Stimulated activated CD8-positive, alpha-beta memory T cell treated with anti-CD3 and anti-CD28 coated beads, Interleukin-12 subunit alpha, Interleukin-12 subunit beta, amount 100 ng/mL, for 4 hours (primary cell): Measurements from ENCODE around the gene CEP89.
A peak's percentile ranks its signal among the peaks of the same experiment; 100 is the strongest.
"Not testable (repeated sequence)": the region's sequence is repeated elsewhere in the genome, so short reads cannot be mapped to it uniquely, and the experiment has no call there.

ENCODE experiments used
- DNase-seq: peaks from one replicate; pipeline ENCODE4 v3.0.0-alpha.2; 2020; ENCODE audit warnings: low read depth

The CEP89 gene

DNA sequence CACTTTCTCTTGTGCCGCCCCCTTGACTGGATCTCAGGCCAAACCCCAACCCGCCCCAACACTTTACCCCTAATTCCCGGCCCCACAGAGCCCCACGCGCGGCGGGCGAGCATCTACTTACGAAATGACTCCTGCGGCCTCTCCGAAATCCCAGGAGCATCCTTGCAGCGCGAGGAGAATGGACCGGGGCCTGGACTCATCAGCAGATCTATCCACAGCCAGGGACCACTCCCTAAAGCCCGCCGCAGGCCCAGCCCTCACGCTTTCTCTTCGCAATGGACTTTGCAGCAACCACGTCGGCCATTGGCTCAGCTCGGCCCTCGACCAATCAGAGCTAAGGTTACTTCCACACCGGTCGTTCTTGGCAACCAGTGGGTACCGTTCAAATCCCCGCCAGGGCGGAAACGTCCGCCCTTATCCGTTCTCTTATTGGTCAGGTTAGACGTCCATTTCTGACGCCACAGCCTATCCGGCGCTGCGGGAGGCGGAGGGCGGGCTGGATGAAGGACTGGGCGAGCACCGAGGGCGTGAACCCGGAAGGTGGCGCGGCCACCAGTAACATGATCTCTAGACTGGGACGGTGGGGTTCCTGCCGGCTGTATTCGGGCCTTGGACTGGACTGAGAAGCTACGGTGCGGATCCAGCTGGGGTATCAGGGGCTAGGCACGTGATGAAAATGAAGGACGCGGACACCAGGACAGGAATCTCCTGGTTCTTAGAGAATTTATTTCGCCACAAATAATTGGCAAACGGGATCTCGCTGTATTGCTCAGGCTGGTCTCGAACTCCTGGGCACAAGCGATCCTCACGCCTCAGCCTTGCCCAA is at the start of gene CEP89, which contains the start of gene FAAP24:
Gene CEP89 (minus strand): TSS at position 244 of the 826 bp plus-strand sequence. CDS start 84 bp downstream, at position 160.
Gene FAAP24 (plus strand): TSS at position 528 of the 826 bp plus-strand sequence. CDS start 955 bp downstream, outside the sequence.
- peak; percentile 94 for DNase-seq

DNA sequence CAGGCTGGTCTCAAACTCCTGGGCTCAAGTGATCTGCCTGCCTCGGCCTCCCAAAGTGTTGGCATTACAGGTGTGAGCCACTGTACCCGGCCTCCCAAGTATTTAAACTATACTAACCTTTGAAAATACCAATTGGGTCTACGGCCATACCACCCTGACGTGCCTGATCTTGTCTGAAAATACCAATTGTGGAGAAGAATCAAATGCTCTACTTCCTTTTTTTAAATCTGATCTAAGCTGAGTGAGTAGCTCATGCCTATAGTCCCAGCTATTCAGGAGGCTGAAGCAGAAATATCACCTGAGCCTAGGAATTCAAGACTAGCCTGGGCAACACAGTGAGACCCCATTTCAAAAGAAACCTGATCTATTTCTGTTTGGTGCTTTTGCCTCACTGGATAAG is 39.1 kb upstream of the CEP89 start:
- not testable (repeated sequence) for DNase-seq

DNA sequence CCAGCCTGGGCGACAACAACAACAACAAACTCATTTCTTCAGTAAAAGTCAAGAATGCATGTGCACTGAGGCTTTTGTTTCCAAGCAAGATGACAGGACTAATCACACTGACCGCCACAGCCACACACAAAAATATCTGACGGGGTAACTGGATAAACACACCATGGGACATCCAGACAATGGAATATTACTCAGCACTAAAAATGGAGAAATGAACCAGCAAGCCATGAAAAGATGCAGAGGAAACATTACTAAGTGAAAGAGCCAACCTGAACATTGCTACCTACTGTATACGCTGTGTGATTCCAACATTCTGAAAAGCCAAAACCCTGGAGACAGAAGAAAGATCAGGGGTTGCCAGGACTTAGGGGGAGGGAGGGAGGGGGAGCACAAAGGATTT is 37.0 kb upstream of the CEP89 start:
- no peak for DNase-seq

DNA sequence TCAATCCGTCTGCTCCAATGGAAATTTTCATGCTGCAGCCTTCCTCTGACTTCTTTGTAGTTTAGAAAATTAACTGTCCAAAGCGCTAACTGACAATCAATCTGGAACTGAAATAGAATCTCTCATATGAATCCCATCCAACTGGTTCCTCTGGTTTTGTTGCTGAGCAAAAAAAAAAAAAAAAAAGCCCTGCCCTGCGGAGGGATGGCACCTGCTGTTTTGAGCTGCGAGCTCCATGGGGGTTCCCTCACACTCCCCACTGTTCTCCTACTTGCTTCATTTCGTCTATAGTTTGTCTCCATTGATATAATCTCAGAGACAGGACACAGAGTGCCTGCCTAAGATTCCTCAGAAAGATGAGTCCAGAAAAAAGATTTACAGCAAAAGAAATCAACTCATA is 33.7 kb upstream of the CEP89 start:
- DNase-seq, result no peak

DNA sequence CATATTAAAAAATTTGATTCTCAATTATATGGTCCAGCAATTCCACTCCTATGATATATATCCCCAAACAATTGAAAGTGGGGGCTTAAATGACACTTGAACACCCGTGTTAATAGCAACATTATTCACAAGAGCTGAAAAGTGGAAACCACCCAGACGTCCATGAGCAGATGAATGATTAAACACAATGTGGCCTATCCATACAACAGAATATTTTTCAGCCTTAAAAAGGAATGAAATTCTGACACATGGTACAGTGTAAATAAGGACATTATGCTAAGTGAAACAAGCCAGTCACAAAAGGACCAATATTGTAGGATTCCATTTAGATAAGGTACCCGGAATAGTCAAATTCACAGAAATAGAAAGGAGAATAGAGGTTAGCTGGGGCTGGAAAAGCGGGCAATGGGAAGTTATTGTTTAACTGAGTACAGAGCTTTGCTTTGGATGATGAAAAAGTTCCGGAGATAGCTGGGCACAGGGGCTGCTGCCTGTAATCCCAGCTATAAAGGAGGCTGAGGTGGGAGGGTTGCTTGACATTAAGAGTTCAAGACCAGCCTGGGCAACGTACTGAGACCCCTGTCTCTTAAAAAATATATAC is 31.8 kb upstream of the CEP89 start:
- not testable (repeated sequence) for DNase-seq

DNA sequence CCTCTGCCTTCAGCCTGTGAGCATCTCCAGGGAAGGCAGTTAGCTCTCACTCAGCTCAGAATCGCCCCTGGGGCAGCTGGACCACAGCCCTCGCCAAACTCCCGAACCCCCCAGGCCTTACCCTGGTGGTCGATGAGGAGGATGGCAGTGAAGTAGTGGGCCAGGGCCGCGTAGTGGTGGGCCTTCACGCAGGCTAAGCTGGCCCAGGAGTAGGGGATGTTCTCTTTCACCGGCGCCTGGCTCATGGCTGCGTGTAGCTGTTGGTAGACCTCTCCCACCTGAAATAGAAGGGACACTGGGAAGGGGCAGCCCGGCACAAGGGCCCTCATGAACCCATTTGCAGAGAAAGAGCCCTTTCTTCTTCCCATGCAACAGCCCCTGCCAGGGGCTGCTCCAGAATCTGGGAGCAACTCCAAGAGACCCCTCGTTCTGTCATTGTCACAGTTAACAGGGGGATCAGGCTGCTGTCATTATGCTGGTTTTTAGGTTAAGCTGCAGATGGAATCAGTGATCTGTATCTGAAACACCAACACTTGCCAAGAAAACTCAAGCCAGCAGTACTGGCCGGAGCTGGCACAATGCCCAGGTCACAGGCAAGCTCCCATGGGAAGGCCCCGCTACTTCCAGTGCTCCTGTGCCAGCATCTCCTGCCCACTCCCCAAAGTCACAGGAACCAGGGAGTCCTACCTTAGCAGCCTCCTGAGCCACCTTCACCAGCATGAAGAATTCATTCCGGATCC is 30.5 kb upstream of the CEP89 start:
- DNase-seq, result not testable (repeated sequence)

DNA sequence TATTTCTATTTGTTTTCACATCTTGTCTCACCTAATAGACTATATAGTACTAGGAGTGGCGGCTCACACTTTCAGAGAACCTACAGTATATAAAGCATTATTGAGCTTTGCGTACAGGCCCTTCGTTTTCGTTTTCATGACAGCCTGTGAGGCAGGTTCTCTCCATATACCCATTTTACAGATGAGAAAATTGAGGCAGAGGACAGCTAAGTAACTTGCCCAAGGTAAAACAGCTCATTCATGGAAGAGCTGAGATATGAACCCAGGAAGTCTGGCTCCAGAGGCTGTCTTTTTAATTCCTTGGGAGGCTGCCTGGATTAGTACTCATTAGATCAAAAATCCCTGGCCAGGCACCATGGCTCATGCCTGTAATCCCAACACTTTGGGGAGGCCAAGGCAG is 29.2 kb upstream of the CEP89 start:
- no peak for DNase-seq

DNA sequence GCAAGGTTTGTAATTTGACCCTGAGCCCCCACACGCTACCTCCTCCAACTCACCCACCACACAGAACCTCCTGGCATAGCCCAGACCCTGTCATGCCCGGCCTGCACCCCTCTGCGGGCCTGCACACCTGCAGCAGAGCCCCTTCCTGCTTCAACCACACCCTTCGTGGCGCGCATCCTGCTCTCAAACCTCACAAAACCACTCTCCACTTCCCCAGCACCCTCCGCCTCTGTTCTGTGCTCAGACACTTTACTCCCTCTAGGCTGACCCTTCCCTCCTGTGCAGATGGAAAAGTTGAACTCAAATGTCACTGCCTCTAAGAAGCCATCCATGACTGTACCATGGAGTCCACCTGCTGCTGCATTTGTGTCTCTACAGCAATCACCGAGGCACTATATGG is 28.8 kb upstream of the CEP89 start:
- no peak for DNase-seq

DNA sequence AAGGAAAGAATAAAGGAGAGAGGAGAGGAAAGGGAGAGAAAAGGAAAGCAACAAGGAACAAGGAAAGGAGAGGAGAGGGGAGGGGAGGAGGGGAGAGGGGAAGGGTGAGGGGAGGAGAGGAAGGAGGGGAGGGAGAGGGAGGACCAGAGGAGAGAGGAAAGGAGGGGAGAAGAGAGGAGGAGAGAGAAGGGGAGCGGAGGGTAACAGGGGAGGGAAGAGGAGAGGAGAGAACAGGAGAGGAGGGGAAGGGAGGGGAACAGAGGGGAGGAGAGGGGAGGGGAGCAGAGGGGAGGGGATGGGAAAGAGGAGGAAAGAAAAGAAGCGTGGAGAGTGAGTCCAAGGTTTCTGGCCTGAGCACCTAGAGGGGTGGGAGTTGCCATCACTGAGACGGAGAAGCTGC is 27.0 kb upstream of the CEP89 start:
- DNase-seq, result no peak

DNA sequence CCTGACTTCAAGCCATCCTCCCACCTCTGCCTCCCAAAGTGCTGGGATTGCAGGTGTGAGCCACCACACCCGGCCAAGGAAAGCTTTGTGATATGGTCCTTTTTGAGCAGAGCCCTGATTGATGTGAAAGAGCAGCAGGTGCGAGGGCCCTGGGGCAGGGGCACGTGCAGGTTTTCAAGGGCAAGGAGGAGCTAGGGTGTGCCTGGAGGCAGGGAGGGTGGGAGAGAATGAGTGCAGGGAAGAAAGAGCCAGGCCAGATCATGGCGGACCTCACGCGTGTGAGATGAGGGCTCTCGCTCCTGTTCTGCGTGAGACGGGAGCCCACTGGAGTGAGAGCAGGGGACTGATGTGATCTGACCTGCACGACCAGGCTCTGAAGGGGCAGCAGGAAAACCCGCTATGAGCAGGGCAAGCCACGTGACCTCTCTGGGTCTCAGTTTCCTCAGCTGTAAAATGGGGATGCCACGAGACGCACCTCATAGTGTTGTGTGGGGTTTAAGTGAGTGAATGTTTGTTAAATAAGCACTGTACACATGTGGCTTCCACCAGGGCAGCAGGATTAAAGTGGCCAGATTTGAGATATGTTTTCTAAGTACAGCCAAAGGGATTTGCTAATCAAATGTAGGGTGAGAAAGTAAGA is 26.1 kb upstream of the CEP89 start:
- no peak for DNase-seq

DNA sequence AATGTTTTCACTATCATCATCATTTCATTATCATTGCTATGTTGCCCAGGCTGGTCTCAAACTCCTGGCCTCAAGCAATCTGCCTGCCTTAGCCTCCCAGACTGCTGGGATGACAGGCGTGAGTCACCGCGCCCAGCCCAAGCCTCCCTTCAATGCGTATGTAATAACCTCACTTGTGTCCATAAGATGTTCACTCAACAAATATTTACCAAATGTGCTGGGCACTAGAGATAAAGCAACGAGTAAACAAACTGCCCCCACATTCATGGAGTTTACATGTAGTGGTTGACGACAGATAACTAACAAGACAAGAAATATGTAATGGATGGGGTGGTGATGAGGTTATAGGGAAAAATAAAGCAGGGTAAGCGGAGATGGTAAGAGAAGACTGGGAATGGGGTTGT is 25.3 kb upstream of the CEP89 start:
- not testable (repeated sequence) for DNase-seq

DNA sequence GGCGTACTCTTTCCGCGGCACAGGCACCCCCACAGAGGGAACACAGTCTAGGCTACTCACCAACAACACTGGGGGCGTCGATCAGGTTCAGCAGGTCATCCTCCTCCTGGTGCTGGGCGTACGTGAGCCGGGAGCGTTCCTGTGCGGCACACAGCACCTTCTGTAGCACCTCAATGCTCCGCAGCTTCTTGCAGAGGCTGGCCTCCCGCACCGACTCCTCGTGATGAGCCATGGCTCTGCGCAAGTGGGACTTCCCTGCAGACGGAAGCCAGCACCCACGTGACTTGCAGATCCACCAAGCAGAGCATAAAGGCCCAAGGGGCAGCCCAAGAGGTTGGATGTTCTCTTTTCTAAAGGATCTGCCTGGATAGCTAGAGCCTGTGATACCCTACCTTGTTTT is 24.2 kb upstream of the CEP89 start:
- not testable (repeated sequence) for DNase-seq

DNA sequence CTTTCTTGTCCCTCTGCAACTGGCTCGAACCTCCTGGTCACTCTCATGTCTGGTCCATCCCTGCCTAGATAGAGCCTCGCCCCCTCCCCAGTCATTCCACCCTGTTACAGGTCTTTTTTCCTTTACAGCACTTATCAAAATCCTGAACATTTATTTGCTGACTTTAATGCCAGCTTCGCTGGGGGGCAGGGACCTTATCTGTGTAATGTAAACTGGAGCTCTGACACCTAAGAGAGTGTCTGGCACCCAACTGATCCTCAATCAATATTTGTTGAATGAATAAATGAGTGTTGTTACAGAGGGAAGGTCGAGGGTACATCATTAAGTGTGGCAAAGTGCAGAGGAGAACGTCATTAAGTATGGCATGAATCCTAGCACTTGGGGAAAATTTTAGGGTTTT is 17.0 kb upstream of the CEP89 start:
- DNase-seq, result no peak

DNA sequence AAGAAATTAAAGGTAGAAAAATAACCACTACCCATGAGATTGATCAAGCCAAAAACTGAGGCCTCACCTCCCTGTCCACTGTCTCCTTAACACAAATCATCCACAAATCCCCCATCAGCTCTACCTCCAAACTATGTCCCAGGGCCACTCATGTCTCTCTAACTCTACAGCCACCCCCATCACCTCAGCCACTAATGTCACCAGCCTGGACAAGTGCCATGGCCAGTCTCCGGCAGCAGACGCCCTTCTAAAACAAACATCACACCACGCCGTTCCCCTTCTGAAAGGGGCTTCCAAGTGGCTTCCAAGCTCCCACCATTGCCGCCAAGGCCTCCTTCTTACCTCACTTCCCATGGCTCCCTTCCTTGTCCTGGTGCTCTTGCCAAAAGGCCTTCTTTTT is 16.5 kb upstream of the CEP89 start:
- not testable (repeated sequence) for DNase-seq

DNA sequence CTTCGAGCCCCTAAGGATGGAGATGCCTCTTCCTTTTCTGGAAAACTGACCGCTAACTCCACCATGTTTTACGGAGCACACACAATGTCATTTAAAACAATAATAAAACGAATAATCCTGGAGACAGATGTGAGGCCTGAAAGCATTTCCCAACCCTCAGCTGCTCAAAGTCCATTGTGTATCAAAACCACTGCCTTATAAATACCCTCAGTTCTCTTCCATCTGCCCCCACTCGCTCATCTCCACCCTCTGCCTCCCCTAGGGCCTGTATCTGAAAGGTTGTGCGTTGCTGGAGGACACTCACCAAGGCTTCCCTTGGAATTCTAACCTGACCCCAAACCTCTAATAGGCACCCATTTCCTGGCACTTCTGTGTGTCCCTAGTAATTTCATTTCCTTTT is 10.7 kb upstream of the CEP89 start:
- not testable (repeated sequence) for DNase-seq

DNA sequence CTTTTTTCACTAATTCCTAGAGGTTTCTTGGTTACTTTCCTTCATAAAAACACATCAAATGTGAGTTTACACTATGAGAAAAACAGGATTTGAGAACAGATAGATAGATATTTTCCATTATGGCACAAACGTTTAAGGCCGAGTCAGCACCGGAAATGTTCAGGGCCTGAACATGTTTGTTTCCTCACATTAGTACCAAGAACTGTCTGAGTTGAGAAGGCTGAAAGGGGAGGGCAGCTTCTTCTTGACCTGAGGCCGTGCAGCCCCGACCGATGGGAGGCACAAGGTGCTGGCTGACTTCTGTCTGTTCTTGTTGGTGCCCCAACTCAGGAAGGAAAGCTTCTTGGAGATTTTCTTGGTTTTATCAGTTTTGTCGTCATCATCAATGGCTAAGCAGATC is 8.0 kb upstream of the CEP89 start:
- DNase-seq, result not testable (repeated sequence)

DNA sequence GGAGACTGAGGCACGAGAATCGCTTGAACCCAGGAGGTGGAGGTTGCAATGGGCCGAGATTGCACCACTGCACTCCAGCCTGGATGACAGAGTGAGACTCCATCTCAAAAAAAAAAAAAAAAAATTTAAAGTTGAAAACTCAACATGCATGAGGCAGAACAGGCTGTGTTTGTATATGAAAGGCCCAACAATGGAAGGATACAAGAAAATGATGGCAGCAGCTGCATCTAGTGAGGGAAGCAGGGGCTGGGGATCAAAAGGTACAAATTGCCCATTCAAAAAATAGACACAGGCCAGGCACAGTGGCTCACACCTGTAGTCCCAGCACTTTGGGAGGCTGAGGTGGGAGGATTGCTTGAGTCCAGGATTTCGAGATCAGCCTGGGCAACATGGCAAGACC is 6.1 kb upstream of the CEP89 start:
- DNase-seq, result not testable (repeated sequence)

DNA sequence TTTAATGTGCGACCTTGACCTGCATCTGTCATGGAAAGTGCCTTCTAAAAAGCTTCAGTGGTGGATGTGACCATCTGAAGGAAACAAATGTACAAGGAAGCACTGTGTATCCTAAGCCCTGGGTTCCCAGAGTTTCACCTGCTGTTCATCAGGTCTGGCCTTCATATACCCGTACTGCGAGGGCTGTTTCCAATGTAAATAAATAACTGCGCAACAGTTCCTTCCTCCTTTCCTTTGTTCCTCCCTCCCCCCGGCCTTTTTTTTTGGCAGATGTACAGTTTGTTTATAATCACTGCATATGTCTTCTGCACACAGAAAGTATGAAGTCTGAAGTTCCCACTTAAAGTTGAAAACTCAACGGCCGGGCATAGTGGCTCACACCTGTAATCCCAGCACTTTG is 5.5 kb upstream of the CEP89 start:
- no peak for DNase-seq

DNA sequence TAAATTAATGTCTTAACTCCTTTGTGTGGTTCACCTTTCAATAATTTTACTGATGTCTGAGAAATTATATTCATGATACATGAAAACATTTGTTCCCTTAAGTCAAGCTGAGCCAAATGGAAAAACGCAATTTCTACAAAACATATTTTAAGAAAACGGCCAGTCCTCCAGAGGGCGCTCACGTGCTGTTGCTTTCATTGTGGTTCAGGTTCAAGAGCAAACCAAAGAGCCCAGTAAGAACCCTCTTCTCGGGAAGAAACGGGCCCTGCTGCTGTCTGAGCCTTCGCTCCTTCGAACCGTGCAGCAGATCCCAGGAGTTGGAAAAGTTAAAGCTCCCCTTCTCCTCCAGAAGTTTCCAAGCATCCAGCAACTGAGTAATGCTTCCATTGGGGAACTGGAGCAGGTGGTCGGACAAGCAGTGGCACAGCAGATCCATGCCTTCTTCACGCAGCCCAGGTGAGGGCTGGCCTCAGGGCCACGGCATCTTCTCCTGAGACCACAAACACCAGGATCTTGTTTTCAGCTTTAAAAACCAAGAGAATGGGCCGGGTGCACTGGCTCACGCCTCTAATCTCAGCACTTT is 4.6 kb upstream of the CEP89 start:
- DNase-seq, result peak; percentile 11

DNA sequence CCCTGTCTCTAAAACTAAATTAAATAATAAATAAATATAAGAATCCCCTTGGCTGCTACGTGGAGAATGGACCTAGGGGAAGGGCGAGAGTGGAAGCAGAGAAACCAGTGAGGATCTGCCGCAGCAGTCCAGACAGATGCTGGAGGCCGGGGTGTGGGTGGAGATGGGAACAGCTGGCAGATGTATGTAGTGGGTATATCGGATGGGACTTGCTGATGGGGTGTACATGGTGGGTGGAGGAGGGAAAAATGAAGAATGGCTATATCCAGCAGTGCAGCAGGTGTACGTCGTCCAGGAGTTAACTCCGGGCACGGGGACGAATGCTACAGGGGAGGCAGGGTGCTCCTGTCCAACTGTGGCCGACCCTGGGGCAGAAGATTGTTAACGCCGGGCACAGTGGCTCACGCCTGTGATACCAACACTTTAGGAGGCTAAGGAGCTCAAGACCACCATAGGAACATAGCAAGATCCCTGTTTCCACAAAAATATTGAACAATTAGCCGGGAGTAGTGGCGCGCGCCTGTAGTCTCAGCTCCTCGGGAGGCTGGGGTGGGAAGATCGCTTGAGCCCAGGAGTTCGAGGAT is 654 bp downstream of the CEP89 start:
- no peak for DNase-seq

DNA sequence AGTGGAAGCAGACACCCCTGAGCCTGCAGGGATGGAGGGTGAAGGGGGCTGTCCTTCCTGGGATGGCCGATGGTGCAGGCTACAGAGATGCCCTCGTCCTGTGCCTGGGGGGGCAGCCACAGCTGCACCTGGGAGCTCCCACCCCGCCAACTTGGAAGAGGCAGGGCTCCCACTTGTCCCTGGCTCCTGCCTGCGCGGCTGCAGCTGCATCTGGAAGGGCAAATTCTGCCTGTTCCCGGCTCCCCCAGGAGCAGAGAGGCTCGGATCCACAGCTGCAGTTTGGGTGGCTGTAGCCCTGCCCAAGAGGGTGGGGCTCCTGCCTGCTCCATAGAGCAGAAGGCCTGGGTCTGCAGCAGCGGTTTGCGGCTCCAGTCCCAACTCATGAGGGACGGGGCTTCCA is 2.2 kb downstream of the CEP89 start:
- DNase-seq, result no peak

DNA sequence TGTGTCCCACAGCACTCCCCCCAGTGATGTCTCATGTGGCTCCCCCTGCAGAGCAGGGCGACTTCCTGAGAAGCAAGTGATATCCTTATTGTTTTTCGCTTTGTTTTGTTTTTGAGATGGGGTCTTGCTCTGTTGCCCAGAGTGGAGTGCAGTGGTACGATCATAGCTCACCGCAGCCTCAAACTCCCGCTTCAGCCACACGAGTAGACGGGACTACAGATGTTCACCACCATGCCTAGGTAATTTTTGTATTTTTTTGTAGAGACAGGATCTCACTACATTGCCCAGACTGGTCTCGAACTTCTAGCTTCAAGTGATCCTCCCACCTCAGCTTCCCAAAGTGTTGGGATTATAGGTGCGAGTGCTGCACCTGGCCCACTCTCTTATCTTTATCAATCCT is 5.0 kb downstream of the CEP89 start:
- DNase-seq, result no peak
